NCI-H1105 treated with DMSO at 0.1 percent for 48 hours (cell line): ENCODE measurements around the gene SVEP1.
A peak's percentile ranks its signal among the peaks of the same experiment; 100 is the strongest.
"Not testable (repeated sequence)": the region's sequence is repeated elsewhere in the genome, so short reads cannot be mapped to it uniquely, and the experiment has no call there.

Experiments used
- DNase-seq: peaks from one replicate; lab custom pipeline; 2025; lab: John Stamatoyannopoulos, UW

The SVEP1 gene

GRCh38 chr9:110578575-110579033 lies 937 bp downstream of the SVEP1 start:
- DNase-seq, result no peak

- no peak for DNase-seq
Measured at GRCh38 chr9:110575945-110576344, 3.6 kb downstream of the SVEP1 start.

- DNase-seq, result no peak
Measured at GRCh38 chr9:110575169-110575568, 4.4 kb downstream of the SVEP1 start.

- DNase-seq, result no peak
Measured at GRCh38 chr9:110573305-110573704, 6.2 kb downstream of the SVEP1 start.

- no peak for DNase-seq
Measured at GRCh38 chr9:110571801-110572483, 7.6 kb downstream of the SVEP1 start.

GRCh38 chr9:110566156-110566555 lies 13.4 kb downstream of the SVEP1 start:
- DNase-seq, result no peak

GRCh38 chr9:110561826-110562225 lies 17.7 kb downstream of the SVEP1 start:
- DNase-seq, result no peak

- DNase-seq, result no peak
Measured at GRCh38 chr9:110559869-110560268, 19.7 kb downstream of the SVEP1 start.

- DNase-seq, result no peak
Measured at GRCh38 chr9:110555551-110556331, 23.8 kb downstream of the SVEP1 start.

GRCh38 chr9:110546411-110546871 lies 33.1 kb downstream of the SVEP1 start:
- DNase-seq, result no peak

GRCh38 chr9:110545705-110546104 lies 33.8 kb downstream of the SVEP1 start:
- peak; percentile 16 for DNase-seq

- peak; percentile 85 for DNase-seq
Measured at GRCh38 chr9:110543631-110544051, 35.9 kb downstream of the SVEP1 start.

- DNase-seq, result no peak
Measured at GRCh38 chr9:110541950-110542349, 37.6 kb downstream of the SVEP1 start.

GRCh38 chr9:110538647-110539041 lies 40.9 kb downstream of the SVEP1 start:
- DNase-seq, result no peak

GRCh38 chr9:110537841-110538646 lies 41.5 kb downstream of the SVEP1 start:
- DNase-seq, result no peak

- no peak for DNase-seq
Measured at GRCh38 chr9:110536822-110537221, 42.7 kb downstream of the SVEP1 start.

GRCh38 chr9:110534162-110534561 lies 45.4 kb downstream of the SVEP1 start:
- not testable (repeated sequence) for DNase-seq

GRCh38 chr9:110532908-110533665 lies 46.5 kb downstream of the SVEP1 start:
- no peak for DNase-seq

- DNase-seq, result no peak
Measured at GRCh38 chr9:110531776-110532175, 47.8 kb downstream of the SVEP1 start.

GRCh38 chr9:110531241-110531640 lies 48.3 kb downstream of the SVEP1 start:
- DNase-seq, result not testable (repeated sequence)

GRCh38 chr9:110528645-110529044 lies 50.9 kb downstream of the SVEP1 start:
- DNase-seq, result no peak

- DNase-seq, result no peak
Measured at GRCh38 chr9:110526426-110526825, 53.1 kb downstream of the SVEP1 start.
